HepG2 (cell line): ENCODE results near the gene CCNF. TPM values are rescaled to one million over a fixed set of nuclear protein-coding genes. Genes with fewer than 3 reads are reported as not detected.

Experiments
- DRAP1 ChIP-seq: IDR thresholded peaks from 2 replicates; pipeline ENCODE4 v1.6.1; 2016; ENCODE audit warnings: missing genetic modification reagents, missing compliant biosample characterization
- GFI1 ChIP-seq: sonication (generic); formaldehyde crosslinking; IDR thresholded peaks from 2 replicates; pipeline ENCODE4 v1.5.0; 2020; ENCODE audit warnings: missing genetic modification reagents, mild to moderate bottlenecking, borderline replicate concordance
- ISL2 ChIP-seq: sonication (generic); formaldehyde crosslinking; IDR thresholded peaks from 2 replicates; pipeline ENCODE4 v1.5.0; 2020; ENCODE audit warnings: missing genetic modification reagents
- ISX ChIP-seq: sonication (generic); formaldehyde crosslinking; conservative IDR thresholded peaks from 2 replicates; pipeline ENCODE4 v1.5.0; 2020; ENCODE audit warnings: missing genetic modification reagents
- NONO ChIP-seq, 2 experiments: fragments of 450-650 bp in 1 of 2; sonication (generic) in 1 of 2; formaldehyde crosslinking in 1 of 2; IDR thresholded peaks in 1 of 2; conservative IDR thresholded peaks in 1 of 2; 2 replicates each; pipeline versions ENCODE4 v1.6.1 to v1.8.0; 2017 to 2022; ENCODE audit warnings: mild to moderate bottlenecking in 1 of 2, missing genetic modification reagents in 1 of 2, moderate library complexity in 1 of 2
- PHF20 ChIP-seq: sonication (generic); formaldehyde crosslinking; IDR thresholded peaks from 2 replicates; pipeline ENCODE4 v1.5.0; 2020; ENCODE audit warnings: mild to moderate bottlenecking, missing genetic modification reagents
- RARG ChIP-seq: sonication (generic); formaldehyde crosslinking; IDR thresholded peaks from 2 replicates; pipeline ENCODE4 v1.4.0; 2020; ENCODE audit warnings: low read depth, mild to moderate bottlenecking, missing genetic modification reagents
- TARDBP ChIP-seq: sonication (generic); formaldehyde crosslinking; IDR thresholded peaks from 2 replicates; pipeline ENCODE4 v1.8.0; 2022; ENCODE audit warnings: mild to moderate bottlenecking, missing genetic modification reagents
- TEAD3 ChIP-seq: optimal IDR thresholded peaks from 2 replicates; pipeline ENCODE3; 2016; ENCODE audit warnings: borderline replicate concordance
- ZBTB7A ChIP-seq: sonication (generic); formaldehyde crosslinking; IDR thresholded peaks from 2 replicates; pipeline ENCODE4 v1.8.0; 2022; ENCODE audit warnings: mild to moderate bottlenecking, missing genetic modification reagents
- ZFY ChIP-seq: sonication (generic); formaldehyde crosslinking; IDR thresholded peaks from 2 replicates; pipeline ENCODE4 v1.4.0; 2020; ENCODE audit warnings: missing genetic modification reagents
- ZNF205 ChIP-seq: IDR thresholded peaks from 2 replicates; pipeline ENCODE4 v1.6.1; 2018; ENCODE audit warnings: missing biosample characterization, missing genetic modification reagents
- ZNF687 ChIP-seq: sonication (generic); formaldehyde crosslinking; IDR thresholded peaks from 2 replicates; pipeline ENCODE4 v1.5.1; 2020; ENCODE audit warnings: mild to moderate bottlenecking, missing genetic modification reagents, moderate library complexity
- ZNF776 ChIP-seq: sonication (generic); formaldehyde crosslinking; IDR thresholded peaks from 2 replicates; pipeline ENCODE4 v1.4.0; 2020; ENCODE audit warnings: mild to moderate bottlenecking, missing genetic modification reagents
- ZNF879 ChIP-seq: sonication (generic); formaldehyde crosslinking; IDR thresholded peaks from 2 replicates; pipeline ENCODE4 v1.8.1; 2023; ENCODE audit warnings: missing genetic modification reagents
- ZSCAN9 ChIP-seq: IDR thresholded peaks from 2 replicates; pipeline ENCODE4 v1.6.1; 2016; ENCODE audit warnings: borderline replicate concordance
- polyA plus RNA-seq, 8 experiments: library from polyadenylated mRNA; depleted of rRNA in 3 of 8; stranded (reverse) in 7 of 8; unstranded in 1 of 8; fragments of >200 nt; fragmentation: Illumina TruSeq in 4 of 8; extraction: Trizol in 4 of 8; gene quantifications; 2 replicates each; pipeline versions ENCODE4 v1.2.1 to v1.2.3, GENCODE V29; 2011 to 2016; ENCODE audit warnings: low read depth in 4 of 8, missing spikeins in 1 of 8, mixed read lengths in 1 of 8; ENCODE audit not compliant: insufficient read depth in 1 of 8
- total RNA-seq, 5 experiments: library from RNA; depleted of rRNA; stranded (reverse); fragments of >200 nt; fragmentation: Illumina TruSeq; extraction: Trizol; gene quantifications; 2 replicates each; pipeline ENCODE4 v1.2.3, GENCODE V29; 2016; ENCODE audit warnings: low read depth in 1 of 5
- TF ChIP-seq, protein P1 (sequence below): sonication (generic); formaldehyde crosslinking; IDR thresholded peaks from 2 replicates; pipeline ENCODE4 v1.4.0; 2020; ENCODE audit warnings: missing genetic modification reagents, mild to moderate bottlenecking, borderline replicate concordance
- TF ChIP-seq, protein P2 (sequence below): sonication (generic); formaldehyde crosslinking; IDR thresholded peaks from 2 replicates; pipeline ENCODE4 v1.4.0; 2020; ENCODE audit warnings: mild to moderate bottlenecking, missing genetic modification reagents
- TF ChIP-seq, protein P3 (sequence below): sonication (generic); formaldehyde crosslinking; IDR thresholded peaks from 2 replicates; pipeline ENCODE4 v1.4.0; 2020; ENCODE audit warnings: missing genetic modification reagents

CCNF gene
- total and polyA plus RNA-seq, 2 of the 13 experiments (the other 11 are each of a cell fraction or from before 2014, with no cell fraction given): 6.4 to 22.8 TPM

DNA sequence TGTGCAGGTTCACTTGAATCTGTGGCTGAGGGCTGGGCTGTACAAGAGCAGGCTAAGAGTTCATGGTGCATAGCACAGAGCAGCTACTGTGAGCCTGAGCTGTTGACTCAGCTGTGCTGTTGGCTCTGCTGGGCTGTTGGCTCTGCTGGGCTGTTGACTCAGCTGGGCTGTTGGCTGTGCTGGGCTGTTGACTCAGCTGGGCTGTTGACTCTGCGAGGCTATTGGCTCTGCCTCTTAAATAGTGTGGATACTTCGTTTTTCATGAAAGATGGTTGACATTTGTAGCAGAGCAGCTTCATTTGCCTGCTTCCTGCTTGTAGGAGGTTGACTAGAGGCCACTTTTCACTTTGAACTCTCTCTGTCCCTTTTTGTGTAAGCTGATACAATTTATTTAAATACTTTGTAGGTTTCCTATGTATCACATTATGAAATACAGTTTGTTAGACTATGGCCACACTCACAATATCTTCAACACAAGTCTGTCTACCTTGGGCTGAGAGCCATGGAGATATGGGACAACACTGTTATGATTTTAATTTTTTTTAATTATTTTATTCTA lies 40.3 kb upstream of the CCNF start (continued):
- peak; percentile 44; the same call in 1 of the 2 replicates for TF ChIP-seq GFI1 (CRISPR knock-in tag)
- no peak for TF ChIP-seq ZBTB7A (CRISPR knock-in tag)
- TF ChIP-seq ZNF776 (CRISPR knock-in tag): no peak
- no peak for TF ChIP-seq NONO (IDR thresholded peaks at IDR 0.05)
- peak; percentile 46; the same call in 1 of the 2 replicates for TF ChIP-seq NONO (CRISPR knock-in tag; conservative IDR thresholded peaks at IDR 0.05)
- TF ChIP-seq ZFY (CRISPR knock-in tag): no peak
- TF ChIP-seq, protein P1, sequence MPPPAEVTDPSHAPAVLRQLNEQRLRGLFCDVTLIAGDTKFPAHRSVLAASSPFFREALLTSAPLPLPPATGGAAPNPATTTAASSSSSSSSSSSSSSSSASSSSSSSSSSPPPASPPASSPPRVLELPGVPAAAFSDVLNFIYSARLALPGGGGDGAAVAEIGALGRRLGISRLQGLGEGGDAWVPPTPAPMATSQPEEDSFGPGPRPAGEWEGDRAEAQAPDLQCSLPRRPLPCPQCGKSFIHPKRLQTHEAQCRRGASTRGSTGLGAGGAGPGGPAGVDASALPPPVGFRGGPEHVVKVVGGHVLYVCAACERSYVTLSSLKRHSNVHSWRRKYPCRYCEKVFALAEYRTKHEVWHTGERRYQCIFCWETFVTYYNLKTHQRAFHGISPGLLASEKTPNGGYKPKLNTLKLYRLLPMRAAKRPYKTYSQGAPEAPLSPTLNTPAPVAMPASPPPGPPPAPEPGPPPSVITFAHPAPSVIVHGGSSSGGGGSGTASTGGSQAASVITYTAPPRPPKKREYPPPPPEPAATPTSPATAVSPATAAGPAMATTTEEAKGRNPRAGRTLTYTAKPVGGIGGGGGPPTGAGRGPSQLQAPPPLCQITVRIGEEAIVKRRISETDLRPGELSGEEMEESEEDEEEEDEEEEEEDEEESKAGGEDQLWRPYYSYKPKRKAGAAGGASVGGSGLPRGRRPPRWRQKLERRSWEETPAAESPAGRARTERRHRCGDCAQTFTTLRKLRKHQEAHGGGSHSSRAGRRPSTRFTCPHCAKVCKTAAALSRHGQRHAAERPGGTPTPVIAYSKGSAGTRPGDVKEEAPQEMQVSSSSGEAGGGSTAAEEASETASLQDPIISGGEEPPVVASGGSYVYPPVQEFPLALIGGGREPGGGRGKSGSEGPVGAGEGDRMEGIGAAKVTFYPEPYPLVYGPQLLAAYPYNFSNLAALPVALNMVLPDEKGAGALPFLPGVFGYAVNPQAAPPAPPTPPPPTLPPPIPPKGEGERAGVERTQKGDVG: no peak
- no peak for TF ChIP-seq DRAP1 (CRISPR knock-in tag)
- peak; percentile 62 for TF ChIP-seq ZNF687 (CRISPR knock-in tag)
- TF ChIP-seq, protein P2, sequence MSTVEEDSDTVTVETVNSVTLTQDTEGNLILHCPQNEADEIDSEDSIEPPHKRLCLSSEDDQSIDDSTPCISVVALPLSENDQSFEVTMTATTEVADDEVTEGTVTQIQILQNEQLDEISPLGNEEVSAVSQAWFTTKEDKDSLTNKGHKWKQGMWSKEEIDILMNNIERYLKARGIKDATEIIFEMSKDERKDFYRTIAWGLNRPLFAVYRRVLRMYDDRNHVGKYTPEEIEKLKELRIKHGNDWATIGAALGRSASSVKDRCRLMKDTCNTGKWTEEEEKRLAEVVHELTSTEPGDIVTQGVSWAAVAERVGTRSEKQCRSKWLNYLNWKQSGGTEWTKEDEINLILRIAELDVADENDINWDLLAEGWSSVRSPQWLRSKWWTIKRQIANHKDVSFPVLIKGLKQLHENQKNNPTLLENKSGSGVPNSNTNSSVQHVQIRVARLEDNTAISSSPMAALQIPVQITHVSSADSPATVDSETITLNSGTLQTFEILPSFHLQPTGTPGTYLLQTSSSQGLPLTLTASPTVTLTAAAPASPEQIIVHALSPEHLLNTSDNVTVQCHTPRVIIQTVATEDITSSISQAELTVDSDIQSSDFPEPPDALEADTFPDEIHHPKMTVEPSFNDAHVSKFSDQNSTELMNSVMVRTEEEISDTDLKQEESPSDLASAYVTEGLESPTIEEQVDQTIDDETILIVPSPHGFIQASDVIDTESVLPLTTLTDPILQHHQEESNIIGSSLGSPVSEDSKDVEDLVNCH (CRISPR knock-in tag): no peak
- TF ChIP-seq, protein P3, sequence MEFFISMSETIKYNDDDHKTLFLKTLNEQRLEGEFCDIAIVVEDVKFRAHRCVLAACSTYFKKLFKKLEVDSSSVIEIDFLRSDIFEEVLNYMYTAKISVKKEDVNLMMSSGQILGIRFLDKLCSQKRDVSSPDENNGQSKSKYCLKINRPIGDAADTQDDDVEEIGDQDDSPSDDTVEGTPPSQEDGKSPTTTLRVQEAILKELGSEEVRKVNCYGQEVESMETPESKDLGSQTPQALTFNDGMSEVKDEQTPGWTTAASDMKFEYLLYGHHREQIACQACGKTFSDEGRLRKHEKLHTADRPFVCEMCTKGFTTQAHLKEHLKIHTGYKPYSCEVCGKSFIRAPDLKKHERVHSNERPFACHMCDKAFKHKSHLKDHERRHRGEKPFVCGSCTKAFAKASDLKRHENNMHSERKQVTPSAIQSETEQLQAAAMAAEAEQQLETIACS: no peak
- peak; percentile 79 for TF ChIP-seq TARDBP
- peak; percentile 81 for TF ChIP-seq TEAD3 (CRISPR knock-in tag)
- TF ChIP-seq ISL2 (CRISPR knock-in tag): peak; percentile 31; the same call in 1 of the 2 replicates
- TF ChIP-seq ISX: no peak
- 0 out of 2 replicates have a peak, but pooled peaks have one; percentile 30 for TF ChIP-seq PHF20 (CRISPR knock-in tag)
- no peak for TF ChIP-seq ZNF879 (CRISPR knock-in tag)
- TF ChIP-seq ZNF205 (CRISPR knock-in tag): no peak
- no peak for TF ChIP-seq RARG (CRISPR knock-in tag)
- no peak for TF ChIP-seq ZSCAN9 (CRISPR knock-in tag)
